ENCODE data around the gene NXPH1.

The NXPH1 gene

GRCh38 chr7:8436965-8437364, 3.6 kb downstream of the NXPH1 start:
- DNase-seq, result peak; percentile 52

GRCh38 chr7:8437606-8438005, 4.2 kb downstream of the NXPH1 start:
- no peak for DNase-seq

GRCh38 chr7:8440670-8441069, 7.3 kb downstream of the NXPH1 start:
- DNase-seq, result no peak

GRCh38 chr7:8441106-8441965, 7.9 kb downstream of the NXPH1 start:
- no peak for DNase-seq

GRCh38 chr7:8442051-8442813, 8.8 kb downstream of the NXPH1 start:
- peak; percentile 30 for DNase-seq

GRCh38 chr7:8442814-8443304, 9.4 kb downstream of the NXPH1 start:
- no peak for DNase-seq

GRCh38 chr7:8443576-8444467, 10.4 kb downstream of the NXPH1 start:
- no peak for DNase-seq

- no peak for DNase-seq
These were observed 11.0 kb downstream of the NXPH1 start for GRCh38 chr7:8444468-8444769.

GRCh38 chr7:8453535-8453934, 20.1 kb downstream of the NXPH1 start:
- DNase-seq, result no peak

- DNase-seq, result no peak
These were observed 22.0 kb downstream of the NXPH1 start for GRCh38 chr7:8455426-8455825.

- DNase-seq, result no peak
These were observed 28.9 kb downstream of the NXPH1 start for GRCh38 chr7:8462309-8462708.

- no peak for DNase-seq
These were observed 31.9 kb downstream of the NXPH1 start for GRCh38 chr7:8465338-8465737.

- DNase-seq, result no peak
These were observed 47.1 kb downstream of the NXPH1 start for GRCh38 chr7:8480527-8480926.

- no peak for DNase-seq
These were observed 47.7 kb downstream of the NXPH1 start for GRCh38 chr7:8481096-8481495.

GRCh38 chr7:8481752-8482446, 48.5 kb downstream of the NXPH1 start:
- no peak for DNase-seq

GRCh38 chr7:8490391-8491045, 57.1 kb downstream of the NXPH1 start:
- DNase-seq, result no peak

- no peak for DNase-seq
These were observed 57.7 kb downstream of the NXPH1 start for GRCh38 chr7:8491106-8491505.

GRCh38 chr7:8491544-8492489, 58.4 kb downstream of the NXPH1 start:
- no peak for DNase-seq

GRCh38 chr7:8499128-8499527, 65.7 kb downstream of the NXPH1 start:
- DNase-seq, result no peak

- DNase-seq, result no peak
These were observed 66.9 kb downstream of the NXPH1 start for GRCh38 chr7:8500286-8500685.

- no peak for DNase-seq
These were observed 74.2 kb downstream of the NXPH1 start for GRCh38 chr7:8507566-8507965.
